GM18508 (cell line): ENCODE measurements around the gene SLC25A39.

Source experiments
- ATAC-seq: cut with Tn5 transposase; IDR thresholded peaks from one replicate; pipeline ENCODE4 v1.9.1; 2021; ENCODE audit warnings: moderate number of reproducible peaks; ENCODE audit not compliant: insufficient read depth, unreplicated experiment

Gene SLC25A39

DNA sequence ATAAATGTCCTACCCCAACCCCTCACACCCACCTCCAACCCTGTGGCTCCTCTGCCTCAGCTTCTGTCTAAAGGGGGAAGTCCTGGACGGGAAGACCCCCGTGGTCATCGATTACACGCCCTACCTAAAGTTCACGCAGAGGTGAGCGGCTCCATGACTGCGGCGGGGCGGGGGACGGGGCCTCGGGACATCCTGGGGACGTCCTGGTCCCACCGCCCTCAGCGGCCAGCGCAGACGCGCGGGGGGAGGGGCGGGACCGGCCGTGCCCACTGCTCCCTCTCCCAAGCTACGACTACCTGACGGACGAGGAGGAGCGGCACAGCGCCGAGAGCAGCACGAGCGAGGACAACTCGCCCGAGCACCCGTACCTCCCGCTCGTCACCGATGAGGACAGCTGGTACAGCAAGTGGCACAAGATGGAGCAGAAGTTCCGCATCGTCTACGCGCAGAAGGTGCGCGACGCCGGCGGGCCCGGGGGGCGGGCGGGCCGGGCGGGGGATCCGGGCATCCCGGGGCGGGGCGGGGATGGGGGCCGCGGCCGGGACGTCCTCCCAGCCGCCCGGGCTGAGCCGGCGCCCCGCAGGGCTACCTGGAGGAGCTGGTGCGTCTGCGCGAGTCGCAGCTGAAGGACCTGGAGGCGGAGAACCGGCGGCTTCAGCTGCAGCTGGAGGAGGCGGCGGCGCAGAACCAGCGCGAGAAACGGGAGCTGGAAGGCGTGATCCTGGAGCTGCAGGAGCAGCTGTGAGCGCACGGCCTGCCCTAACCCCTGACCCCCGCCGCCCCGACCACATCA, 9.6 kb downstream of the SLC25A39 start:
- no peak for ATAC-seq

DNA sequence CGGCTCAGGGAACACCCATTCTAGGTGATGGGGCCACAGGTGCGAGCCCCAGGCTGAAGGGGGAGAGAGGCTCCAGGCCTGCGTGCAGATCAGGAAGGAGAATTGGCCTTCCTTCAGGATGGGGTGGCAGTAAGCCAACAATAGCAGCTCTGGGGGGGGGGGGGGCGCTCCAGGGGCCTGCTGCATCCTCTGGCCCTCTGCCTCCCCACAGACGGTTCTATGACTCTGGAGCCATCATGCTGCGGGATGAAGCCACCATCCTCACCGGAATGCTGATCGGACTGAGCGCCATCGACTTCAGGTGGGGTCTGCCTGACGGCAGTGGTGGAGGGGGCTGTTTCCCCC, 10.1 kb downstream of the SLC25A39 start:
- ATAC-seq: no peak

DNA sequence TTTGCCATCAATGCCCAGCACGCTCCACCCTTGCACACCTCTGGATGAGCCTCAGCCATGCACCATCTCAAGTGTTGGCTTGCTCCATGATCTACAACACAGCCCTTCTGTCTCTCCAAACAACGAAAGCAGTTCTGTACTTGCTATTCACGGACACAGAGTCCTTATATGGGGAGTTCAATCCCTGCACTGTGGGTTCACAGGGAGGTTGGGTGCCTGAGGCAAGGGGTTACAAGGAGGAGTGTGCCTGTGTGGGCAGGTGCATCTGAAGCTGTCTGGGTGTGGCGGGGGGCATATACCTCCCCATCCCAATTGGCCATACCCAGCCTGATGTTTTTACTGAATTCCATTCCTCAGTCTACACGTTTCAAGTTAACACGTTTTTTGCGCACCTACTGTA, 10.6 kb downstream of the SLC25A39 start:
- ATAC-seq: no peak

GRCh38 chr17:44312396-44313104, 12.1 kb downstream of the SLC25A39 start:
- no peak for ATAC-seq

- ATAC-seq: no peak
Measured at GRCh38 chr17:44311562-44312181, 13.0 kb downstream of the SLC25A39 start.

GRCh38 chr17:44310609-44311376, 13.8 kb downstream of the SLC25A39 start:
- ATAC-seq: no peak

DNA sequence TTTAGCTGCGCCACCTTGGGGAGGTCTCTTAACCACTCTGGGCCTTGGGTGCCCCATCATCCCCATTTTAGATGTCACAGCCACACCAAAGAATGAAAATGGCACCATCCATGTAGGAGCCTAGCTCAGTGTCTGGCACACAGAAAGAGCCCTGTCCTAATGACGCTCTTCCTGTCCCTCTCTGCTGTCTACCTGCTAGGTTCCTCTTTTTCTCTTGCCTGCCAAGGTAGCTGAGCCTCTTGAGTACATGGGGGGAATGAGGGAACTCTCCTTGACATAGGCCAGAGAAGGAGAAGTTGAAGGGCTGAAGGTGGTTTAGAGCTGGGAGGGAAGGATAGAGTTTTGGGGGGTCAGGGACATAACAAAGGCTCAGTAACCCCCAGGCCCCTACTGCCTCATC, 14.4 kb downstream of the SLC25A39 start:
- ATAC-seq: no peak

DNA sequence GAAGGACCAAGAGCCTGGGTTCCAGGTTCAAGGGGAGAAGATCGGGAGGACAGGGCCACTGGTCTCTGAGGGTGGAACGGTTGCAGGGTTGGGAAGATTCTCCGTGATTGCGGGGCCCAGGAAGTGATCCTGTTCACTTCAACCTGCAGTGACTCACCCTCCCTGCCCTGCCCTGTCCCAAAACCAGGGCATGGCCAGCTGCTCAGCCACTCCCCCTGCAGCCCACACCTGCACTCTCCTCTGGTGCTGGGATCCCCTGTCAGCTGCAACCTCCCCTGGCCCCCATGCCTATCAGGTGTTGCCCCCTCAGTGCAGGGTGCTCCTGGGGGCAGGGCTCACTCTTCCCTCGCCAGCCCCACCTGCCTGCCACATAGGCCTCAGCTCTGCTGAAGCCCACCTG, 15.2 kb downstream of the SLC25A39 start:
- ATAC-seq: no peak

GRCh38 chr17:44308865-44309264, 15.8 kb downstream of the SLC25A39 start:
- ATAC-seq: no peak

DNA sequence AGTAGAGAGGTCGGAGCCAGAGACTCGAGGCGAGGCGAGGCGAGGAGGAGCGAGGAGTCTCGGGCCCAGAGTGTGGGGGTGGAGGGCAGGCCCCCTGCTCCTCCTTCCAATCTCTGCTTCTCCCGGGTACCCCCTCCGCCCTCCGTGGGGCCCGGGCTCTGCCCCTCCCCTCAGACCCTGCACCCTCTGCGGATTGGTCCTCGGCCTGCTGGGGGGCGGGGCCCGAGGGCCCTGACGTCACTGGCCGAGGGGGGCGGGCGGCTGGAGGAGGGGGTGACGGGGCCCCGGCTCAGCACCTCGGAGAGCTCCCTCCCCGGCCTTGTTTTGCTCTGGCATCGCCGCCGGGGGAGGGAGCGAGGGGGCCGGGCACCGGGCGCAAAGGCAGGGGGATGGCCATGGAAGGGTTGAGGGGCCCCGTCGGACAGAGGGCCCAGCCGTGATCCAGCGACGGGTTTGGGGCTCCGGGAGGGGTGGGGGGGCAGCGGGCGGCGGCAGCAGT, 16.3 kb downstream of the SLC25A39 start, which contains the start of gene RUNDC3A:
Gene RUNDC3A (plus strand): TSS at position 282 of the 499 bp plus-strand sequence. CDS start 232 bp downstream, outside the sequence.
- ATAC-seq: no peak

GRCh38 chr17:44307387-44308186, 17.0 kb downstream of the SLC25A39 start:
- no peak for ATAC-seq

DNA sequence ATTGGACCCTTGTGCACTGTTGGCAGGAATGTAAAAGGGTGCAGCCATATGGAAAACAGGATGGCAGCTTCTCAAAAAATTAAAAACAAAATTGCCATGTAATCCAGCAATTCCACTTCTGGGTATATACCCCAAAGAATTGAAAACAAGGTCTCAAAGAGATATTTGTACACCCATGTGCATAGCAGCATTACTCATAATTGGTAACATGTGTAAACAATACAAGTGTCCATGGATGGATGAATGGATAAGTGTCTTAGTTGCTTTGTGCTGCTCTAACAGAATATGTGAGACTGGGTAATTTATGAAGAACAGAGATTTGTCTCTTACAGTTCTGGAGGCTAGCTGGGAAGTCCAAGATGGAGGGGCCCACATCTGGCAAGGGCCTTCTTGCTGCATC, 20.0 kb downstream of the SLC25A39 start:
- no peak for ATAC-seq

GRCh38 chr17:44297975-44298374, 26.6 kb downstream of the SLC25A39 start:
- ATAC-seq: no peak

GRCh38 chr17:44293509-44294226, 31.0 kb downstream of the SLC25A39 start:
- ATAC-seq: no peak

DNA sequence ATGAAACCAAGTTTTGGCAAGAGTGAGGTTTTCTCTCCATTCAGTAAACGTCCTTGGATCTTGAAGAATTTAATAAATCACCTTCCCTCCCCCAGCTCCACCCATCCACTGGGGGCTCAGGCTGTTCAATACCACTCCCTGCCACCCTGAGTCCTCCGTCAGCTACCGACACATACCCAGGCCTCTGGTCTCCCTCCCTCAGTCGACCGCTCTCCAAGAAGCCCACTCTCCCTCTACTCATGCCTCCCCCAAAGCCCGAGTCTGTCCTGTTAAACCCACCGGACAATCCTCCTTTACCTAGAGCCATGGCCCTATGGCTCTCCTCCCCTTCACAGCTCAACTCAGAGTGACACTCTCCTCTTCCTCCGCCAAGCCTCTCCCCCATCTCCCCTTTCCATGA, 37.0 kb downstream of the SLC25A39 start:
- no peak for ATAC-seq

- no peak for ATAC-seq
Measured at GRCh38 chr17:44284024-44284400, 40.6 kb downstream of the SLC25A39 start.

DNA sequence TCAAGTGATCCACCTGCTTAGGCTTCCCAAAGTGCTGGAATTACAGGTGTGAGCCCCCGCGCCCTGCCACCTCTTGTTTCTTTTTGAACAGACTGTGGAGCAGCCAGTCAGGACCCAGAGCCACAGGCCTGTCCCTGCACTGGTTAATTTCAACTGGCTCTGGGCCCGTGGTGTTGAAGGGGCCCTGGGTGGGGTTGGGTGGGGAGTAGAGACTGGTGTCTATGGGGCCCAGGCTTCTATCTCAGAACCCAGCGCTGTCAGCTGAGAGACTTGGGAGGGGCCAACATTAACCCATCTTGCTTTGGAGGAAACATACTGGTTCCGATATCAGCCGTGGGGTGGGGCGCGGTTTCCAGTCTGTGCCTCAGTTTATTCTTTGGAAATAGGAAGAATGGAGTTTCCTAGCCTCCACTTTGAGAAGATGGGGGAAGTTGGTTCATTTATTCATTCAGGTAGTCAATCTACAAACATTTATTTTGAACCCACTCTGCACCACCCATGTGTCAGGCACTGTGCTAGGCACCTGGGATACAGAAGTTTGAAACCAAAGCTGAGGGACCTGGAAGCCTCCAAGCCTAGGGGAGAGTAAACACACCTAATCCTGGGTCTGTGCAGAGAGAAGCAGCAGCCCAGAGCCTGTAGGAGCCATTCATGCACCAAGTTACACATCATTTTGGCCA, 41.1 kb downstream of the SLC25A39 start:
- no peak for ATAC-seq

DNA sequence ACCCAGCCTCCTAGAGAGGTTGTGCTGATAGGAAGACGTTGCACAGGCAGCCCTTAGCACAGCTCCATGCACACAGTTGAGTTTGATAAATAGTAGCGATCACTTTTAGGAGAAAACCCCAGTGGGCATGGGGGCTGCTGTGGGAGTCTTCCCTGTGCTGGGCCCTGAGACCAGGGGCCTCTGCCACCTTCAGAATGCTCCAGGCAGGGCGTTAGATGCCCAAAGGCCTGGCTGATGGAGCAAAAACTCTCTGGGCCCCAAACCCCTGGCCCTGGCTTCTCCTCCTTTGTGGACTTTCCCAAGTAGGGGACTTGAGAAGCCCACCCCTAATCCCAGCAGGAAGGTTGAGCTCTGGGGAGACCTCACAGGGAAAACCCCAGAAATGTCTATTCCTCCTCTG, 42.4 kb downstream of the SLC25A39 start:
- no peak for ATAC-seq
